HG02870 (cell line): ENCODE results near the gene CACNG8.

ENCODE experiments used
- ATAC-seq: cut with Tn5 transposase; IDR thresholded peaks from one replicate; pipeline ENCODE4 v1.9.1; 2021; ENCODE audit warnings: mild to moderate bottlenecking, moderate library complexity; ENCODE audit not compliant: unreplicated experiment

The CACNG8 gene

DNA sequence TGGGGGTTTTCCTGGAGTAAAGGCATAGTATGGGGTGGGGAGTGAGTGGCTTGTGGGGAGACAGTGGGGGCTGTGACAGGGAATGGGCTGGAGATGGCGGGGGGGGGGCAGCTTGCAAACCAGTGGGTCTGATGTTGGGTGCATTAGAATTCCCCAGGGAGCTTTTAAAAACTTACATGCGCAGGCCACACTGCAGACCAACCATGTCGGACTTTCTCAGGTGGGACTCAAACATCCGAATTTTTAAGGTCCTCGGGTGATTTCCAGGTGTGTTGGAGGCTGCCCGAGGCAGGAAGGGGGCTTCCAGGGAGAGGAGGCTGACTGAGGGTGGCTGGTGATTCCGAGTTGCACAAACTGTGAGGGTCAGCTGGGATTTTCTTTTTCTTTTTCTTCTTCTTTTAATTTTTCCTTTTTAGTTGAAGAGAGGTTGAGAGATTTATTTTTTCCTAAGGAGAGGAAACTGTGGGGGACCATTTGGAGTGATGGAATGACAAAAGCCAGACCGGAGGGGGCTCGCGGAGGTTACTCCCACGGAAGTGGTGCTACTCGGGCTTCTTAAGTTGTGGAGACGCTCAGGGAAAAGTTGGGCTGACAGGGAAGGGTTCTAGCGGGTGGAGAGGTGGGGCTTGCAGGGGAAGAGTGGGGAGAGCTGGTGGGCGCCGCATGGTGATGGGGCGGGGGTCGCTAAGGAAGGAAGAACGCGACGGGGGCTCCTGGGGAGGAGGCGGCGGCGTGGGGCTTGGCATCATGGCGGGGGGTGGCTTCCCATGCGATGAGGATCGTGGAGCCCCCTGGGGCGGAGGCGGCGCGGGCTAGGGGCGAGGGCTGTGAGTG, 997 bp upstream of the CACNG8 start:
- ATAC-seq = no peak

DNA sequence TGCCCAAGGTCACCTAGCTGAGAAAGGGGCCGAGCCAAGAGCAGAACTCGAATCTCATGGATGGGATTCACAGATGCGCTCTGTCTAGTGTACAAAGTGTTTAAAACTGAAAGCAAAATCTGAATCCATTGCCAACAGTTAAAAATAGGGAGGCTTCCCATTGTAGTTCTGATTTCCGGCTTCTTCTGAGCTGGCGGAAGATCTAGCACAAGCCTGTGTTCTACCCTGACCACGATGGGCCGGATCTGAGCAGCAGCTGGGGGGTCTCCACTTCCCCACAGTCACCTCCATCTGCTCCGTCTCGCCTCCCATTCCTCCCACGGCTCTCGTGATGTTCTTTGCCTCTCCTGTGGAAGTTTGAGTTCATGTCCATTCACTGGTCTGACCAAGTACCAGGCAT, 2.4 kb downstream of the CACNG8 start:
- ATAC-seq = no peak

DNA sequence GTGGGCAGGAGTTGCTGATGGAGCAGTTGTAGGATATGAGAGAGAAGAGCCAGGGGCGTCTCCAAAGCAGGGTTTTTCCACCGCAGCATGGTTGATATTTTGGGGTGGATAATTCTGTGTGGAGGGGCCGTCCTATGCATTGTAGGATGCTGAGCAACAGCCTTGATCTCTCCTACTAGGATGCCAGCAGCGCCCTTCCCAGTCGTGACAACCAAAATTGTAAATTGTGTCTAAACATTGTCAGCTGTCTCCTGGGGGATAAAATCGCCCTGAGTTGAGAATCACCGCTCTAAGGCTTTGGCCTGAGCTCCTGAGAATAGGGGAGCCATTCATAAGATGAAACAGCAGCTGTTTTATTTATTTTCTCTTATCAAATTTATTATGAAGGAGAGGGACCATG, 4.2 kb downstream of the CACNG8 start:
- ATAC-seq = no peak

DNA sequence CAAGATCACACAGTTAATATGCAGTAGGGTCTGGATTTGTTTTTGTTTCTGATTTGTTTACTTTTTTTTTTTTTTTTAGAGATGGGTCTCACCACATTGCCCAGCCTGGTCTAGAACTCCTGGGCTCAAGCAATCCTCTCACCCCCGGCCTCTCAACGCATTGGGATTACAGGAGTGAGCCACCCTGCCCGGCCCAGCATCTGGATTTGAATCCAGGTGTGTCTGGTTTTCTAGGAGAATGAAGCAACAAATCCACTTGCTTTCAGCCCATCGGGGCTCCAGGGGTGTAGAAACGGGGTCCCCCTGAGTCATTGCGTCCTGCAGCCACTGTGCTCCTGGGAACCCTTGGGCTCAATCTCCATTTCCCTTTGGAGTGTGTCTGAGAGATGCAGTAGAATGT, 6.6 kb downstream of the CACNG8 start:
- ATAC-seq = no peak

DNA sequence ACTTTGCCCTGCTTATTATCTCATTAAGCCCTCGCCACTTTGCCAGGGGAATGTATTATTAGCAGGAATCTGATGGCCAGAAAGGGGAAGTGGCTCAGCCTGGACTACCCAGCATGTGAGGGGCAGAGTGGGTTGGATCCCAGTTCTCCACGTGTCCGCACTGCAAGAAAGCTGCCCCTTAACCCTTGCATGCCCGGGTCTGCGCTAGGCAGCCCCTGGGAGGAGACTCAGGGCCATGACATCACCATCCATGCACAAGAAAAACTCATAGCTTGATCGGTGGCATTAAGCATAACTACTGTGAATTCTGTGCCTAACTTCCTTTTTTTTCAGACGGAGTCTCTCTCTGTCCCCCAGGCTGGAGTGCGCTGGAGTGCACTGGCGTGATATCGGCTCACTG, 8.9 kb downstream of the CACNG8 start:
- ATAC-seq = no peak

DNA sequence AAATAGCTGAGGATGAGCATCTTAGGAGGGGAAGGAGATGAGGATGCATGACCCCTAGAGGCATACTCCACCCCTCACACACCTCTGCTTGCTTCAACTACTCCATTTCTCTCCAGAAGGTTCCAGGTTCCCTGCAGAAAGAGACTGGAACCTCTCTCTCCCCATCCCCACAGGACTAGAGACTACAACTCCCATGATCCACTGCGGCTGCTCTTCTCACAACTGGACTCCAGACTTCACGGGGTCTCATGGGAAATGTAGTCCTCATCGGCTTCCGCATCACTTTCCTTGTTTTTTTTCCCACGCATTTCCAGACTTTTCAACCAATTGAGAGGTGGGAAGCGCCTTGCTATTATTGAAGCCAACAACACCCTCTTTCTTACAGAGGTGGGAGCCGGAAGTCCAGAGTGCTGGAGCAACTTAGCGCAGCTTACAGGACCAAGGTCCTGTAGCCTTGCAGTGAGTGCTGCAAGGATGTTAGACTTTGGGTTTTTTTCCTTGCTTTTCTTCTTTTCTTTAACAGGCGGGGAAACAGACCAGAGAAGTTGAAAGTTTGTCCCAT, 14.8 kb downstream of the CACNG8 start:
- no peak for ATAC-seq

DNA sequence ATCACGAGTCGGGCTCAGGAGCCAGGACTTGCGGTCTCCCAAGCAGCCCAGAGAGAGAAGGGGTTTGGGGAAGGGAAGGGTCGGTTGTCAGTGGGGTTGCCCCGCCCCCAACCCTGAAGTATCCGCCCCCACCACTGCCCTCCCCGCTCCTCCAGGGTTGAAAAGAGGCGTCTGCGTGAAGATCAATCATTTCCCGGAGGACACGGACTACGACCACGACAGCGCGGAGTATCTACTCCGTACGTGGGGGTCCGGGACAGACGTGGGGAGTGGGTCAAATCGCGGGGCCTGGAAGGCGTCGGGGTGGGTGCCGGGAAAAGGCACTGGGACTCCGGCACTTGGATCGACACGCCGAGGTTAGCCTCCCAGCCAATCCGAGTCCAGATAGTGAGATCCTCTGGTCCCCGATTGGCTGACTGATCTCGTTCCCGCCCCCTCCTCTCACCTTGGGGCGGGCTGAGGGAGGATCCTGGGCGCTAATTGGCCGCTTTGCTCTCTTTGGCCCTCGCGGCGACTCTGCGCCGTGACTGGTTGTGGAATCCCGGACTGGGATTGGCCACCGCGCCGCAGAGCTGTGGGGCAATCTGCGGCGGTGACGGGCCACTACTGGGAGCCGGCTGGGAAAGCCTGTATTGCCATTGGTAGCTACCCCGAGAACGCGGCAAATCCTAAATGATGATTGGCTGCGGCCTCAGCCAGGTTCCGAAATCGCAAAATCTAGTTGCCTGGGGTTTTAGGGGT, 15.4 kb downstream of the CACNG8 start:
- no peak for ATAC-seq

DNA sequence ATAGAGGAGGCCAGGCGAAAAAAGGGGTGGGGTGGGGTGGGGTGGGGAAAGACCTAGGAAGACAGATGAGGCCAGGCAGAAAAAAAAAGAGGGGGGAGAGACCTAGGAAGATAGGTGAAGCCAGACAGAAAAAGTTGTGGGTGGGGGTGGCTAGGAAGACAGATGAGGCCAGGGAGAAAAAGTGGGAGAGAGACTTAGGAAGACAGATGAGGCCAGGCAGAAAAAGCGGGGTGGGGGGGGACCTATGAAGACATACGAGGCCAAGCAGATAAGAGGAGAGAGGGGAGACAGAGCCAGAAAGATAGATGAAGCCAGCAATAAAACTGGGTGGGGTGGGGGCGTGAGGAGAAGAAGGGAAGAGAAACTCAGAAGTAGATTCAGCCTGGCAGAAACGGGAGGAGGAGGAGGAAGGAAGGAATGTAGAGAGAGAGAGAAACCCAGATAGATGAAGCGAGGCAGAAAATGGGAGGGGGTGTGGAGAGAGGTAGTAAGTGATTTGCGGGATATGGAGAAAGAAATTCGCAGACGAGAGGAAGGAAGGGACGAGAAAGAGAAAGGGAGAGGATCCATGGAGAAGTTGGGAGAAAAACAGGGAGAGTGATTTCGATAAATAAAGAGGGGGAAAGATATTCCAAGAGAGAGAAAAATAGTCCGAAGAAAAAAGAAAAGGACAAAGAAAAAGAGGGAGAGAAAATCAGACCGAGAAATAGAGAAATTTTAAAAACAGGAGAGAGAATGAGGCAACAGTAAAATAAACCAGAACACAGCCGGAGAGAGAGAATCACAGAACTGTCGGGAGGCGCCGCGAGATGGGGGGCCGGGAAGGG, 16.5 kb downstream of the CACNG8 start:
- ATAC-seq = no peak

DNA sequence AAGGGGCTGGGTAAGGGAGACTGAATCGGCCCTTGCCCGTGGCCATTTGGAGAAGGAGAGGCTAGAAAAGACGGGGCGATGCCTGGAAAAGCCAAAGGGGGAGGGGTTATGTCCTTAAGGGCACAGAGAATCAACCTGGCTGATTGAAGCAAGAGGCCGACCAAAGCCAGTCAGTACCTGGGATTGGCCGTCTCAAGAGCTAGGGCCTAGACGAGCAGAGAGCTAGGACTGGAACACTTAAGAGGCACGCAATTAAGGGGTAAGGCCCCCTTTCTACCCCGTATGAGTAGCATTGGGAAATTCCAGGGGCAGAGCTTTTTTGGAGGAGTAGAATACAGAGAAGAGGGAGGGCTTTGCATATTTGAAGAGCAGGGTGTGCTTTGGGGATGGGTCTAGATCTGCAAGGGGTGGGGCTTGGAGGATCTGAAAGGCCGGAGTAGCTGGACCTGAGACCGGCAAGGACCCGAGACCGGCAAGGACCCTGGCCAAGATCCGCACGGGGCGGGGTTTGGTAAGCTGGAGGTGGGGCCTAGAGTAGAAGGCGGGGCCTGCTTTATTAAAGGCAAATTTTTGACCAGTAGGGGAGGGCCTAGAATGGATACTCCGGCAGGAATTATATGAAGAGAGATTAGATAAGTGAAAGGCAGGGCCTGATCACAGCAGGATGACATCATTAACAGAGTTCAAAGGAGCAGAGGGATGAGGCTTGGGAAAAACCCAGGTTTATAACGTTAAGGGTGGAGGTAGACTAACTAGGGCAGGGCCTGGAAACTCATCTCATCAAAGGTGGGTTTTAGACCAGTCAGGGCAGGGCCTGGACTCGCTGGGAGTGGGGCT, 18.0 kb downstream of the CACNG8 start:
- no peak for ATAC-seq

DNA sequence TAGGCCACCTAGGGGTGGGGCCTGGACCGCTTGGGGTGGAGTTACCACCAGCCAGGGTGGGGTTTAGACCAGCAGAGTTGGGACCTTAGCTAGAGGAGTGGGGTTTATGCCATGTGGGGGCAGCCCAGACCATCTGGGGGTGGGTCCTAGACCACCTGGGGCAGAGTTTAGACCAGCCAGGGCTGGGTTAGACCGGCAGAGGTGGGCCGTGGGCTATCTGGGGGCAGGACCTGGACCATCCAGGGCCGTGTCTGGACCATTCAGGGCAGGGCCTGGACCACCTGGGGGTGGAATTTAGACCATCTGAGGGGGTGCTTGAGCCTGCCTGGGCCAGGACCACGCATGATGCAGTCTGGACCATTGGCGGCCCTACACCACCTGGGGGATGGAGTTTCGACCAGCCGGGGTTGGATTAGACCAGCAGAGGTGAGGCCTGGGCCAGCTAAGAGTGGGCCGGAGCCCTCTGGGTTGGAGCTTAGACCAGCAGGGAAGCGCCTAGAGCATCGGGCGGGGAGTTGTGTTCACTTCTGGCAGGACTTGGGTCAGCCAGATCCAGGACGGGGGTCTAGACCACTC, 18.7 kb downstream of the CACNG8 start:
- no peak for ATAC-seq

DNA sequence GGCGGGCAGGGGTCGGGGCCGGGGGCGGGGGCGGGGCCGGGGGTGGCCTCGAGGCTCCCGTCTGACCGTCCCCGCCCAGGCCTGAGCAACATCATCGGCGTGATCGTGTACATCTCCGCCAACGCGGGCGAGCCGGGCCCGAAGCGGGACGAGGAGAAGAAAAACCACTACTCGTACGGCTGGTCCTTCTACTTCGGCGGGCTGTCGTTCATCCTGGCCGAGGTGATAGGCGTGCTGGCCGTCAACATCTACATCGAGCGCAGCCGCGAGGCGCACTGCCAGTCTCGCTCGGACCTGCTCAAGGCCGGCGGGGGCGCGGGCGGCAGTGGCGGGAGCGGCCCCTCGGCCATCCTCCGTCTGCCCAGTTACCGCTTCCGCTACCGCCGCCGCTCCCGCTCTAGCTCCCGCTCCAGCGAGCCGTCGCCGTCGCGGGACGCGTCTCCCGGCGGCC, 19.3 kb downstream of the CACNG8 start:
- no peak for ATAC-seq

DNA sequence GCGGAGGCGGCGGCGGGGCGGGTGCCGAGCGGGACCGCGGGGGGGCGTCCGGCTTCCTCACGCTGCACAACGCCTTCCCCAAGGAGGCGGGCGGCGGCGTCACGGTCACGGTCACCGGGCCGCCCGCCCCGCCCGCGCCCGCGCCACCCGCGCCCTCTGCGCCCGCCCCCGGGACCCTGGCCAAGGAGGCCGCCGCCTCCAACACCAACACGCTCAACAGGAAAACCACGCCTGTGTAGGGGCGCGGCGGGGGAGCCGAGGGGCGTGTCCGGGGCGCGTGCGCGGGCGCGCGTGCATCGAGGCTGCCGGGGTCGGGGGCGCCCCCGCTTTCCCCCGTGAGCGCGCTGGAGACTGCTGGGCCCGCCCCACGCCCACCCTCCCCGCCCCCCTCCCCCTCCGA, 19.9 kb downstream of the CACNG8 start:
- no peak for ATAC-seq

DNA sequence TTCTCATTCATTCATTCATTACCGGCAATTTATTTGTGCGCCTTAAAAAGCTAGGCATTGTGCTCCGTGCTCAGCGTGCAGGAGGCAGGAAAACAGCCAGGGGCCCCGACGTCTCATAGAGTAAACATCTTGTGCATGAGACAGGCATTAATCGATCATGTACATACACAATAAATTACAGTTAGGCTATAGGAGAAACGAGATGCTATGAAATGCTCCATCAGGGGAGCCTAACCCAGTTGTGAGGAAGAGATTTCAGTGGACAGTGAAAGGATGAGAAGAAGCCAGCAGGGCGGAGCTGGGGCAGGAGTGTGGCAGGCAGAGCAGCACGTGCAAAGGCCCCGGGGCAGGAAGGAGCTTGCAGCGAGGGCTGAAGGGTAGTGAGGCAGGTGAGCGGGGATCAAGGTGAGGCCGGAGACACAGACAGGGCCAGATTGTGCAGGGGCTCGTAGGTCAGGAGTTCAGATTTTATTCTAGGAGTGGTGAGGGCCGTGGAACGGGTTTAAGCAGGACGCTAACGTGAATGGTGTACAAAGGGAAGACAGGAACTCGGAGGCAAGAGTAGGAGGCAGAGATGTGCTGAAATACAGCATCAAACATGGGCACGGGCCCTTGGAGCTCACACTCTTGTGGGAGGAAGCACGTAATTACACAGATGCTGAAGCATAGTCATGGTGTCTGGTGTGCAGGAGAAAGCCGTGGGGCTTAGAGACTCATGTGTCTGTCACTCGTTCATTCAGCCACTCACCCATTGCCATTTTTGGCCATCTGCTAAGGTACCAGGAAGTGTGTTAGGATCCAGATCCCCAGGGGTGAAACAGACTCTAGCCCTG, 20.9 kb downstream of the CACNG8 start:
- no peak for ATAC-seq

DNA sequence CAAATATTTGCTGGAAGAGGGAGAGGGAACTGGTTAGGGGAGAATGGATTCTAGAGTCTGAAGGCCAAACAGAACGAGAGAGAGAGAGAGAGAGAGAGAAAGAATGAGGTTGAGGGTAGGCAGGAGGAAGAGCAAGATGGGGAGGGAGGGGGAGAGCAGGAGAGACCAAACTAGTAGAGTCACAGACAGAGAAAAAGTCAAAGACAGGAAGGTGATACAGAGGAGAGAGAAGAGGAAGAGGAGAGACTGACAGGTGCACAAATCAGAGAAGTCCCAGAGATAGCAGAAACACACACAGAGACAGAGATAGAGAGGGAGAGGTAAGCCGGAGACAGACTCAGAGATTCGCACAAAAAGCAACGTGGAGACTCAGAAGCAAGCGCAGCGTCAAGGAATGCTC, 23.1 kb downstream of the CACNG8 start:
- no peak for ATAC-seq

DNA sequence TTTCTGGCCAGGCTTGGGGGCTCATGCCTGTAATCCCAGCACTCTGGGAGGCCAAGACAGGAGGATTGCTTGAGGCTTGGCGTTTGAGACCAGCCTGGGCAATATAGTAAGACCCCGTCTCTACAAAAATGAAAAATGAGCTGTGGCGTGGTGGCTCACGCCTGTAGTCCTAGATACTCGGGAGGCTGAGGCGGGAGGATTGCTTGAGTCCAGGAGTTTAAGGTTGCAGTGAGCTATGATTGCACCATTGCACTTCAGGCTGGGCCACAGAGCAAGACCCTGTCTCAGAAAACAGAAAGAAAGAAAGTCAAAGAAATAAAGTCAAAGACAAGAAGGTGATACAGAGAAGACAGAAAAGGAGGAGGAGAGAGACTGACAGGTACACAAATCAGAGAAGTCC, 26.2 kb downstream of the CACNG8 start:
- ATAC-seq = no peak

DNA sequence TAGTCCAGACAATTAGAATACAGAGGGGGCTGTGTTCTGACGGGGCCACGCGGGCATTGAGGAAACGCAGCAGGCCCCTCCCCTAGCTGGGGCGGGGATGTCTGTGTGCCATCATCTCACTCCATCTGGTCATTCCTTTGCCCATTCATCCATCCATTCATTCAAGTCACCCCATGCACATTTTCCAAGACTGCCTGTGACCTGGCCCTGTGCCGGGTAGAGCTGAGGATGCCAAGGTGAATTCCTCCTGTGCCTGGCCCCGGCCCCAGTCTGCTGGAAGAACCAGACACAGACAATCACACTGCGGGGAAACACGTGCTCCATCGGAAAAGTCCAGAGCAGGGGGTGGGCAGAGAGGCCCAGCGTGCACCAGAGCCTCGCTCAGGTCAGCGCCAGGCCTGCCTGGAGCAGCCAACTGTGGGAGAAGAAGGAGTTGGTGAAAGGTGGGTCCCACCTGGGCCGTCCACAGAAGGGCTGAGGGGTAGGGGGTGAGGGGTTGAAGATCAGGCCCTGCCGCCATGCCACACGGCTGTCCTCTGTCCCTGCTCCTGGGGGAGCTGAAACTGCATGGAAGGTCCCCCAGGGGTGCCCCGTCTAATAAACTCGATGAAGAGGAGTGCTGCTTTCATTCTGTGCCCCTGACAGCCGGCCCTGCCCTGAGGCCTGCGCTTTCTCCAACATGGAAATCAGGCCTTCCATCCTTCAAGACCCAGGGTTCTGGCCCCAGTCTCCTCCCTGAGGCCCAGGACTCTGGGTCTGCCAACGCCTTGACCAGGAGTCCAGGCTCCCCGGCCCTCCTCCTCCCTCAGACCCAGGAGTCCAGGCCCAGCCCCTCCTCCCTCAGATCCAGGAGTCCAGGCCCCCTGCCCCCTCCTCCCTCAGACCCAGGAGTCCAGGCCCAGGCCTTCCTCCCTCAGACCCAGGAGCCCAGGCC, 27.1 kb downstream of the CACNG8 start:
- ATAC-seq = no peak

DNA sequence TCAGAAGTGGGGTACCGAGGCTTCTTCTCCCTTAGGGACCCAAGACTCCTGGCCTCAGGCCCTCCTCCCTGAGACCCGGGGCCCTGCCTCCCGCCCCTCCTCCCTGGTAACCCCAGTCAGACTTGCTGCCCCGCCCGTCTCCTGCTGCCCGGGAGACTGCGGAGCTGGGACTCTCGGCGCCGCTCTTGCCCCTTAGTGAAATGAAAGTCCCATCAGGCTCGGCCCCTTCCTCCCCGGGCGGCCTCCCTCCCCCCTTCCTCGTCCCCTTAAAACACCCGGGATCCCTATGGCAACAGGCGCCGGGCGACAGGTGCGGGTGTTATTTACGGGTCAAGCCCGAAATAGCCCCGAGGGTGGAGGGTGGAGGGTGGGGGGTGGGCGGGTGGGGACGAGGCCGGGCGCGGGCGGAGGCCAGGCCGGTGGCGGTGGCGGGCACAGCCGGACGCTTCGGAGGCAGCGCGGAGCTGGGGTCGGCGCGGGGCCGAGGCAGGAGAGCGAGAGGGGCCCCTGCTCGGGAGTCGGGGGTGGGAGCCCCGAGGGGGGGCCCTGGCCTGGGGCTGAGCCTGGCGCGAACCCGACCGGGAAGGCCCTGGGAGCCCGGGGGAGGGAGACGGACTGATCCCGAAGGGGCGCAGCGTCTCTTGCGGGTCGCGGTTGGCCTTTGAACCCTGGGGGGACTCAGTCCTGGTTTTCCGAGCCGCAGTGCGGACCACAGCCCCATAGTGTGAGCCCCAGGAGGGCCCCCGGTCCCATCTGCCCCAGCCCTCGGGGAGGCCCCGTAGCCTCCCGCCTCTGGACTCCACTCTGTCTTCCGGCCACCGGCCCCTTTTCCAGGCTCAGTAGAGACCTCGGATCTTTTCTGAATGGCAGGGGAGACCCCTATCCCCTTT, 28.7 kb downstream of the CACNG8 start, which contains the start of gene CACNG6:
TSS of gene CACNG6 (plus strand) at position 414 of the 890 bp plus-strand sequence. CDS start 1,241 bp downstream, outside the sequence.
- no peak for ATAC-seq
